Heart right ventricle (tissue), 16 donors: ENCODE measurements around the gene TBL2. TPM values are rescaled to one million over a fixed set of nuclear protein-coding genes. Genes with fewer than 3 reads are reported as not detected.

Experiments used
- ATAC-seq, 8 donors: fragments of 200-7000 bp; cut with Tn5 transposase; one replicate each; pipeline ENCODE4 v1.9.1; 2020; ENCODE audit warnings: mild to moderate bottlenecking in 8 of 8, moderate library complexity in 8 of 8, moderate number of reproducible peaks in 1 of 8
- DNase-seq, 2 donors: peaks; one replicate each; pipeline ENCODE4 v3.0.0-alpha.2; 2020
- H3K27ac ChIP-seq, 10 donors: fragments of 200-600 bp; sonication (generic) in 2 of 10; one replicate each; pipeline versions ENCODE4 v1.5.0 to v1.8.0; 2020 to 2022; ENCODE audit warnings: mild to moderate bottlenecking in 3 of 10
- H3K27me3 ChIP-seq, 7 donors: fragments of 200-600 bp; one replicate each; pipeline ENCODE4 v1.8.0; 2021 to 2022; ENCODE audit warnings: mild to moderate bottlenecking in 2 of 7
- H3K36me3 ChIP-seq, 9 donors: fragments of 200-600 bp; sonication (generic) in 1 of 9; one replicate each; pipeline versions ENCODE4 v1.5.0 to v1.8.0; 2020 to 2022; ENCODE audit warnings: mild to moderate bottlenecking in 2 of 9
- H3K4me1 ChIP-seq, 9 donors: fragments of 200-600 bp; sonication (generic) in 1 of 9; one replicate each; pipeline versions ENCODE4 v1.5.0 to v1.8.0; 2020 to 2022; ENCODE audit warnings: mild to moderate bottlenecking in 4 of 9
- H3K4me3 ChIP-seq, 10 donors: fragments of 200-600 bp; sonication (generic) in 2 of 10; one replicate each; pipeline versions ENCODE4 v1.5.0 to v1.8.0; 2020 to 2022; ENCODE audit warnings: mild to moderate bottlenecking in 7 of 10, moderate library complexity in 2 of 10
- H3K9me3 ChIP-seq, 11 donors: fragments of 200-600 bp in 10 of 11; sonication (generic) in 2 of 11; one replicate each; pipeline versions ENCODE4 v1.5.0 to v1.8.0; 2013 to 2022; ENCODE audit warnings: mild to moderate bottlenecking in 2 of 11, control low read depth in 1 of 11, moderate library complexity in 1 of 11
- CTCF ChIP-seq, 9 donors: fragments of 200-600 bp; sonication (generic) in 2 of 9; IDR thresholded peaks; one replicate each; pipeline versions ENCODE4 v1.5.0 to v1.8.0; 2021 to 2022; ENCODE audit warnings: antibody characterized with exemption in 9 of 9, mild to moderate bottlenecking in 5 of 9, moderate library complexity in 1 of 9
- WGBS, 2 donors: extraction: QIAGEN DNeasy Blood & Tissue Kit; methylation state at CpG; one replicate each; pipeline ENCODE4 v1.1.7; 2013; ENCODE audit warnings: inconsistent platforms in 1 of 2; 5-methylcytosine and 5-hydroxymethylcytosine counted together
- intact Hi-C, 10 donors: fragments of 100-400 bp; cut with DNase I; formaldehyde crosslinking; loops; one replicate each; pipeline versions ENCODE4 v1.11.1 to v1.14.2; 2022
- polyA plus RNA-seq, 2 donors: library from polyadenylated mRNA; stranded (reverse); fragments of 200-250 nt; gene quantifications; one replicate each; pipeline ENCODE4 v1.2.3, GENCODE V29; 2013
- total RNA-seq, 10 donors: library from RNA; stranded (reverse); fragmentation: NEBNext Ultra II Directional in 3 of 10; extraction: Animal tissue kit (Norgen Biotek cat#: 25700) in 3 of 10; gene quantifications; one replicate each; pipeline versions ENCODE4 v1.2.1 to v1.2.4, GENCODE V29; 2021 to 2023
- donor health status: Arrhythmogenic right ventricular cardiomyopathy.
- donor health status: ischemic (EF 13 %, LVEDD 7.1; RV severe dilation, severe dysfunction).
- donor health status: healthy with polysubstance abuse.
- donor health status: DM: no; HTN: yes; CAD: no.
- donor health status: DM: no; HTN: no; CAD: no.
- donor health status: ischemic (EF 25% LVEDD 6.9; RV normal size, moderate dysfunction).
- donor health status: ischemic (EF 25% LVEDD 5.7; RV mildly dilated, moderate dysfunction).
- donor health status: healthy.
- donor health status: DM: yes; HTN: yes; CAD: no.
- donor health status: Ischemic cardiomyopathy.
- donor health status: ischemic (EF 35%, LVEDD 5.7; RV mildly dilated, moderate dysfunction).
- donor health status: nonischemic (EF 11% LVEDD 7.7; RV severe dilation, severe dysfunction).
- donor health status: DM: yes; HTN: yes; CAD: no.
- donor health status: PGD.
- donor health status: ischemic (EF 29% LVEDD 5.4; RV normal size, mild dysfunction).
- donor health status: nonischemic (EF 23%, LVEDD 6.1; RV moderate dilation, normal function).

TBL2 gene
- total and polyA plus RNA-seq, 12 donors, result 6.9 to 22.1 (median 10.4) TPM

DNA sequence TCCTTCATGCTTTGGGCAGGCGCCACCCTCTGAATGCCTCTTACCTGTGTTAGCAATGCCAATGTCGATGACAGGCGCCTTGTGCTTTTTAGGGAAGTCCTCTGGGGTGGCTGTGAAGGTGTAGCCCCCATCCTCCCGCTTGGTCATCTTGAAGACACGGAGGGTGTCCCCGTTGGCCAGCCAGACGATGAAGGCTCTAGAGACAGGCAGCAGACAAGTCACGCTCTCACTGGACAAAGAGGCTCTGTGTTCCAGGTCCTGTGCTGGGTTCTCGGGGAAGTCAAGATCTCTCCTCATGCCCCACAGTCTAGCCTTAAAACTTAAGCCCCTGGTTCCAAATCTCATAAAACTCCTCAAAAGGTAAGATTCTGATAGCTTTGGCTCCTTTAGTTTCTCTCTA is 5.1 kb downstream of the TBL2 start:
- ATAC-seq (no peak), DNase-seq (no peak)
- no peak overlapping the region for H3K4me3 ChIP-seq
- intact Hi-C loops, result loop anchor here in 1 of 10 donors (10.0 kb wide), 1 partner anchor 112 kb away; the partner anchor contains the start of genes BUD23 and DNAJC30
- H3K36me3 ChIP-seq, result peaks cover 7 to 82% (median 44%) of the 10 kb centered on the region in 9 donors
- H3K27ac ChIP-seq, result no peak overlapping the region
- WGBS, 2 donors, result 89 to 90% methylated on average over 9 of the region's 9 CpGs
- TF ChIP-seq CTCF (IDR thresholded peaks at IDR 0.05), result no peak
- H3K9me3 ChIP-seq, result no peaks in the 10 kb centered on the region
- peaks cover 3 to 22% (median 13%) of the 10 kb centered on the region in 9 donors for H3K4me1 ChIP-seq
- no peaks in the 10 kb centered on the region for H3K27me3 ChIP-seq

DNA sequence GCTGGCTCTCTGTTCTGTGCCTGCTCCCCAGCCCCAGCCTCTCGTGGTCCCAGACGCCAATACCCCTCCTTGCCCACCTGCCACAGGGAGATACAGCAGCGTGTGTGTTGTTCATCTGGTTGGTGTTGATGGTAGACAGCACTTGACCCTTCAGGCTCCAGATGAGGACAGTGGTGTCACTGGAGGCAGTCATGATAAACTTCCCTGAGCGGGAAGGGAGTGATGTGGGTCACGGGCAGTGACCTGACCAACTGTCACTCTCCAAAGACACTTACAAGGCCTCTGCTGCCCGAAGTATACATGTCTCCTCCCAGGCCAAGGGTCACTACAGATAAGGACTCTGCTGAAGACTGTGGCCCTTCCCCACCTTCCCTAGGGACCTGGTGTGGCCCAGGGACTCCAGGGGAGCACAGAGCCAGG is 5.6 kb downstream of the TBL2 start:
- DNase-seq, result no peak
- no peak for TF ChIP-seq CTCF (IDR thresholded peaks at IDR 0.05)

GRCh38 chr7:73570977-73571376 is 7.4 kb downstream of the TBL2 start:
- no peaks in the 10 kb centered on the region for H3K9me3 ChIP-seq
- no peaks in the 10 kb centered on the region for H3K27me3 ChIP-seq
- no peak overlapping the region for H3K4me3 ChIP-seq
- H3K4me1 ChIP-seq, result peaks cover 0 to 13% (median 0%) of the 10 kb centered on the region in 9 donors
- peaks cover 7 to 76% (median 44%) of the 10 kb centered on the region in 9 donors for H3K36me3 ChIP-seq
- DNase-seq (no peak), ATAC-seq (no peak)
- no peak for TF ChIP-seq CTCF (IDR thresholded peaks at IDR 0.05)
- no peak overlapping the region for H3K27ac ChIP-seq
- WGBS, 2 donors, result 93 to 96% methylated on average over 10 of the region's 10 CpGs
- intact Hi-C loops, result loop anchor here in 1 of 10 donors (10.0 kb wide), 1 partner anchor 114 kb away; the partner anchor contains the start of genes BUD23 and DNAJC30

More for the DNA sequence above, 5.6 kb downstream of the TBL2 start:
- intact Hi-C loops, result loop anchor here in 1 of 10 donors (10.0 kb wide), 1 partner anchor 112 kb away; the partner anchor contains the start of genes BUD23 and DNAJC30
- H3K27me3 ChIP-seq, result no peaks in the 10 kb centered on the region
- 60 to 71% methylated on average over 6 of the region's 6 CpGs for WGBS, 2 donors
- no peak overlapping the region for H3K4me3 ChIP-seq
- H3K36me3 ChIP-seq, result peaks cover 7 to 82% (median 44%) of the 10 kb centered on the region in 9 donors
- ATAC-seq, result no peak
- no peaks in the 10 kb centered on the region for H3K9me3 ChIP-seq
- peaks cover 3 to 21% (median 12%) of the 10 kb centered on the region in 9 donors for H3K4me1 ChIP-seq
- H3K27ac ChIP-seq, result no peak overlapping the region

GRCh38 chr7:73570521-73570920 is 7.9 kb downstream of the TBL2 start:
- H3K36me3 ChIP-seq, result peaks cover 7 to 72% (median 44%) of the 10 kb centered on the region in 9 donors
- H3K4me1 ChIP-seq, result peaks cover 0 to 16% (median 0%) of the 10 kb centered on the region in 9 donors
- no peak for TF ChIP-seq CTCF (IDR thresholded peaks at IDR 0.05)
- DNase-seq, result no peak
- ATAC-seq, result peak in 1 of 8 donors; percentile 27
- H3K27me3 ChIP-seq, result no peaks in the 10 kb centered on the region
- intact Hi-C loops, result loop anchor here in 1 of 10 donors (10.0 kb wide), 1 partner anchor 114 kb away; the partner anchor contains the start of genes BUD23 and DNAJC30
- no peak overlapping the region for H3K27ac ChIP-seq
- 96% methylated on average over 22 of the region's 22 CpGs for WGBS, 2 donors
- H3K4me3 ChIP-seq, result no peak overlapping the region
- no peaks in the 10 kb centered on the region for H3K9me3 ChIP-seq
